HG03354 (cell line): Measurements from ENCODE around the gene BMPR1B.
A peak's percentile ranks its signal among the peaks of the same experiment; 100 is the strongest.

Source experiments
- ATAC-seq: cut with Tn5 transposase; IDR thresholded peaks from one replicate; pipeline ENCODE4 v1.9.1; 2021; ENCODE audit warnings: mild to moderate bottlenecking; ENCODE audit not compliant: unreplicated experiment, poor library complexity, severe bottlenecking

The BMPR1B gene

GRCh38 chr4:94890579-94890978 is 132.8 kb downstream of the BMPR1B start:
- no peak for ATAC-seq

DNA sequence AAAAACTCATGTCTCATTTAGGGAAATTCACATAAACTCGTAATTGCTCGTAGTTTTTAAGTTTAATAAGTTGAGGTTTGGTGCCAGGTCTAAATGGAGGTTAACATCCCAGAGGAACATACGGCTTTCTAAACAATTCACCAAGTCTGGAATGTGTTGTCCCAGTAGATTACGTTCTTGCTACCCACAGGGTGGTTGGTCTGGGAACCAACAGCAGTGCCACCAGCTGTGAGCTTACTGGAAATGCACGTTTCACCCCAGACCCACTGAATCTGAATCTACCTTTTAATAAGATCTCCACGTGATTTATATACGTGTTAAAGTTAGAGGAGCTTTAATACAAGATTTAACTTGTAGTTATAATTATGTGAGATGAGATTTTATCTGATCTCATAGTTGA is 134.3 kb downstream of the BMPR1B start:
- no peak for ATAC-seq

DNA sequence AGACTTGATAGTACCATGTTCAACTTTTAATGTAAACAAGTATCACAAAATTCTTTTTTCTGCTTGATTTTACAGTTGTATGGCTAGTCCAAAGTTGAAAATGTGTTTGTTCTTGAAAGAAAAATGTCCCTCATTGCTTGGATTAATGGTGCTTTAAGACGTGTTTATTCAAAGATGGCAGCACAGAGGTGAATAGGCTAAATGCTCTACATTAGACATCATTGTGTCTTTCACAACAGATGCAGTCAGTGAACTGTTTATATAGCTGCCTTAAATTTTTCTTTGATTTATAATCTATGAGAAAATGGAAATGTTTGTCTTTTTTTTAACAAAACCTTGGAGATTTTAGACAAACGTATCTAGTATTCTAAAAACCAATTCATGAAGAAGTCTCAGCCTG is 137.3 kb downstream of the BMPR1B start:
- no peak for ATAC-seq

DNA sequence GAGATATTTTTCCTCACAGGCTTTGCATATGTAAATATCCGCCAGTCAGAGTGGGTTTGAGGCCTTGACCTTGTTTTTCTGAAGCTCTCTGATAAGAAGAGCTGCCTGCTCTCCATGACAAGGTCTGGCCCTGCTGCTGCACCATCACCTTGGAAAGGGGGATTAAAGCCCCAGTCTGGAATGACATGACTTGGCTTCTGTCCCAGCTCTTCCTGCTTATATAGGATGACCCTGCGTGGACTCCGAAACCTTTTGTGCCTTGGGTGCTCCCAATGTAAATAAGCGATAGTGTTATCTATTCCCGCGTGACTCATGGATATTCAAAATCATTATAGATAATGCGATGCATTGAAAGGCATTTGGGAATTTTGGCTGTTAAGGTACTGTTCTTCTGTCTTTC is 139.3 kb downstream of the BMPR1B start:
- ATAC-seq: no peak

DNA sequence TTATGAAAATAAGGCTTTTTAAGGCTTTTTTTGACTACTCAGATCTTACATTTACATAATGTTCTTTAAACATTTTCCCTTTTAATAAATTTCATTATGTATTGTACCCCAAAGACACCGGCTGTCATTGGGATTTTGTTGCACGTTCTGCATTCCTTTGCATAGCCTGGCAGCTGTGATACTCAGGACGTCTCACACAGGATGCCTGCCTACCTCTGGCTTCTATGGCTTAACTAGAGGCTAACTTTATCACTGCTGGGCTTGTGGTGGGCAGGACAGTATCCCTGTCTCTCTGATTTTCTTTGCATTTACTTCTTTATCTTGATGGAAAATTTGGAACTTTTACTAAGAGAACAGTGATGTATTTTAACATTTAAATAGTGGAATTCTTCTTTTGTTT is 147.8 kb downstream of the BMPR1B start:
- ATAC-seq: no peak

- no peak for ATAC-seq
Observed at GRCh38 chr4:94909645-94910044, 151.9 kb downstream of the BMPR1B start.

DNA sequence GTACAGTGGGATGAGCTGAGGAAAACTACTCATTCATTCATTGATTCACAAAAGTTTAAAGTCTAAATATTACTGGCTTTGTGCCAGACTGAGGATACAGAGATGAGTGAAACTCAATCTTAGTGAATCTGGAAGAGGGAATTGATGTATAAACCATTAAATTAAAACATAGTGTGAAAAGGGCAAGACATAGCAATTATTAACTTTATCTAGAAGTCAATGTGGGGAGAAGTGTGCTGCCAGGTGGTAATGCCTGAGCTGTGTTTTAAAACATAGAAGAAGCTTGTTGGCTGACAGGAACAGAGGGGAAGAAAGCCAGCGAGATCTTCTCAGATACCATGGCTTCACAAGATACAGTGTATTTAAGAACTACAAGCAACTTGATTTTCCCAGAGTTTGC is 153.4 kb downstream of the BMPR1B start:
- ATAC-seq: peak; percentile 39

DNA sequence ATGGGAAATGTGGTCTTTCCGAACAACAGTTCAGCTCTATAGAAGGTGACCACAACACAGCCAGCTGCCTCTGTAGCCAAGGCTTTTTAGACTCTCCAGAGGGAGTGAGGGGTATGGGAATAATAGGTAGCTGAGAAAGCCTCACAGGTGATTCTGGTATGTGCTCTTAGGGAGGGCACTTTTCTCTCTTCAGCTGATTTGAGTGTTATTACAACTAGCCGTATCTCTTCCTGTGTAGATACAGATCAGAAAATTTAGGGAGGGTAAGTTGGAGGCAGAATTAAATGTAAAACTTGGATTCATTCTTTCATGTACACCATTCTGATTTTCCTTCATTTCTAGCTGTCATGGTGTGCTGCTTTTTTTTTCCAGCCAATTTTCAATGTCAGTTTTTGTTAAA is 154.9 kb downstream of the BMPR1B start:
- ATAC-seq: no peak

DNA sequence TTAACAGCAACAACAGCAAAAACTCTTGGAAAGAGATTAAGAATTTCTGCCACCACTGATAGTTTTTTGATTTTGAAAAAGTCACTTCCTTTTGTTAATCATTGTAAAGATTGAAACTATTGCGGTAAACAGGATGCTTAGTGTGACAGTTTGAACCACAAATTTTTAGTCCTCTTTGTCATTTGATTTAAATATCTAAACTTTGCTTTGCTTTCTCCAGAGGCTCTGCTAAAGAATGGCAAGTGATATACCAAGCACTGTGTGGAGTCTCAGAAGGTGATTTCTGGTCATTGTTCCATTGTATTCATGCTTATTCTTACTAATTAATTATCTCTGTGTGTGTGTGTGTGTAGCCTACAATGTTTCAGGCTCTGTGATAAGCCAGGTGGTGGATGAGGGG is 155.6 kb downstream of the BMPR1B start:
- peak; percentile 87 for ATAC-seq

DNA sequence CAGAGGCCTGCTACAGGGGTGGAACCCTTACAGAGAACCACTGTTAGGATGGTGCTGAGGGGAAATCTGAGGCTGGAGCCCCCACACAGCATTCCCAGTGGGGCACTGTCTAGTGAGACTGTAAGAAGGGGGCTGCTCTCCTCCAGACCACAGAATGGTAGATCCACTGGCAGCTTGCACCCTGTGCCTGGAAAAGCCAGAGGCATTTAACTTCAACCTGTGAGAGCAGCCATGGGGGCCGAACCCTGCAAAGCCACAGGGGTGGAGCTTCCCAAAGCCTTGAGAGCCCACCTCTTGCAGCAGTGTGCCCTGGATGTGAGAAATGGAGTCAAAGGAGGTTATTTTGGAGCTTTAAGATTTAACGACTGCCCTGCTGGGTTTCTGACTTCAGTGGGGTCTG is 159.4 kb downstream of the BMPR1B start:
- ATAC-seq: no peak

GRCh38 chr4:94918543-94918942 is 160.8 kb downstream of the BMPR1B start:
- no peak for ATAC-seq

DNA sequence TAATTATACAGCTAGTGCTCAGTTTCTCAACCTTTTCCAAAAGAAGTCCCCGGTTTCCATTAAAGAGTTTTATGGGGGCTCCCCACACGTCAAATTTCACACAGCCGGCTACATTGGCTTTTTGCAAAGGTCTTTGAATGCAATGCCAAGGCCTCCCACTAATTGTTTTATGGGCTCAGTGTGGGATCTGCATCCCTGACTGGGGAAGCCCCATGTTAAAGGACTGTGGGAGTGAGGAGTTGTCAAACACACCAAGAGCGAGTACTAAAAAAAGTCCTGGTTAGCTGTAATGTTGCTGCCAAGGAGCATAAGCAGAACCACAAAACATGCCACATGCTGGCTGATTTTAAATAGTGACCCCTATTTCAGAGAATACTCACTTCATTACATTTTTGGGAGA is 162.6 kb downstream of the BMPR1B start:
- ATAC-seq: no peak

GRCh38 chr4:94924566-94924965 is 166.8 kb downstream of the BMPR1B start:
- ATAC-seq: no peak

DNA sequence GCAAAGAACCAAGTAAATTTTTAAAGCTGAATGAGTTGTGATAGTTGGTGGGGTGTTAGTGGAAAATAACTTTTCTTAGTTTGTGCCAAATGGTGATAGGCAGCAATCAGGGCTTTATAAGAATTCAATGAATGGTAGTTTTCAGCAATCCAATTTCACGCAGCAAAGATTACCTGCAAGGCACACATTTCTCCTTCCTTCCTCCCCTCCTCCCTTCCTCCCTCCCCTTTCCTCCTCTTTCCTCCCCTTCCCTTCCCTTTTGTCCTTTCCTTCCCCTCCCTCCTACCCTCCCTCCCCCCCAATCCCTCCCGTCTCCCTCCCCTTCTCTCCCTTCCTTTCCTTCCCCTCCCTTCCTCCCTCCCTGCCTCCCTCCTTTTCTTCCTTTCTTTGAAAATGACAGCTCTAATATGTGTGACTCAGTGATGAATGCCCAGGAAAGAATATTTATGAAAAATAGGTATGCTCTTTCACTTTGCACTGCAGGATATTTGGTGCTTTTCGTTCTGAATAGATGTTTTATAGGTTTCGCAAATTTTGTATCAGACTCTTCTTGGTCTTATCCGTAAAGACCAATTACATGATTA is 168.1 kb downstream of the BMPR1B start:
- no peak for ATAC-seq

DNA sequence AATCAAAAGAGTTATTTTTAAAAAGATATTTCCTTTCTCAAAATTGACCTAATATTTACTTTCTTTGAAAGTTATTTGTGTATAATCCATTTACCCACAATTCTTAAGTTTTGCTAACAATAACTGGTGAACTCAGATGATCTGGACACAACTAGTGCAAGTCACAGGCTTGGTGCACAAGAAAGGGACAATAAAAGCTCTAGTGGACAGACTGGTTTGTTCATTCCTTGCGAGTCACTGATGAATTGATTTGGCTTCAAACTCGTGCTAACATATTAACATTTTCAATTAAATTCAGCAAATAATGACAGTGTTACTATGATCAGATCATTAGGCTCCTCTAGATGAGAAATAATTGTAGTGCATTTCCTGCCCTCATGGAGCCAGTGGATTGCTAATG is 169.2 kb downstream of the BMPR1B start:
- no peak for ATAC-seq

DNA sequence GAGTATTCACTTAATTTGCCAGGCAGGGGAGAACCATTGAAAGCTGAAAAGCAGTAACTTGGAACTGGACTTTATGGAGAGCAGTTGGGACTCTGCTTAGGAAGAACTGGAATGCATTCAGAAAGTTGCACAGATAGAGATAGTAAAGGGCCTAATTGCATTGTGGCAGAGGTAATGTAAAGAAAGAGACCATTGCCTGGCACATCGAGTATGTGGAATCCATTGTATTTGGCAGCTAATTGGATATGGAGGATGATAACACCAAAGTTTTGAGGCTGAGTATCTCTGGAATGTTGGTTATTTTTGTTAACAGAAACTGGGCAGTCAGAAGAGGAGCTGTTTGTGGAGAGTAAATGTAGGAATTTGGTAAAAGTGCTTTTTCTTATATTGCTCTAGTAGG is 169.9 kb downstream of the BMPR1B start:
- no peak for ATAC-seq

- no peak for ATAC-seq
Observed at GRCh38 chr4:94929696-94930095, 171.9 kb downstream of the BMPR1B start.

DNA sequence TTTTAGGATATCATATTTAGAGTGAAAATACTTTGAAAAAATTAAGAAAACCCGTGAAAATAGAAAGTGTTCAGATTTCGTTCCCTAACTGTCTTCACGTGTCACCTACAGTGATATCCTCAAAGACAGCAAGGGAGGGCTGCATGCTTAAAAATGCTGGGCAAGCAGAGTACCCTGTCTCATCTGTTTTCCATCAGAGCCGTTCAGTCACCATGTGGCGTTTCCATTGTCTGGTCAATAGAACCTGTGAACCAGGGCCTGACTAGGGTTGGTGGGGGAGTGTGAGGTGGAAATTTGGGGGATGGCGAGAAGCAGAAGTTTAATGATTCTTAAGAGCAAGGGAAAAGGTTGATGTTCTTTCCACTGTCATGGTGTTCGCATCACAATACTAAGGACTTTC is 173.9 kb downstream of the BMPR1B start:
- ATAC-seq: no peak

DNA sequence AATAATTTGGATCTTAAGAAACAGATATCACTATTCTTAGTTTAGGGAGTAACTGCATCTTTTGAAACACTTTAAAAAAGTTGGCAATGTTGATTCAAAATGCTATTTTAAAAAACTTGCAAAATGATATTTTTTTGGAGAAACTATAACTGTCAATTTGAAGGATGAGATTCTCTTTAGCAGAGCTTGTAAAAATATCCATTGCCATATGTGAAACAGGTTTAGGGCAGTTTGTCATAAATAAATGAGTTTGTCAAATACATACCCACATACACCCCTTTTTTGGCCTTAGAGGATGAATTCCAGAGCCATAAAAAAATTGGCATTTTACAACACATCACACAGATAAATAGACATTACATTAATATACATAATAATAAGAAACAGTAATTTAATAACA is 174.6 kb downstream of the BMPR1B start:
- ATAC-seq: no peak

GRCh38 chr4:94933799-94934198 is 176.0 kb downstream of the BMPR1B start:
- ATAC-seq: no peak

- ATAC-seq: no peak
Observed at GRCh38 chr4:94934201-94934600, 176.4 kb downstream of the BMPR1B start.

GRCh38 chr4:94934864-94935263 is 177.1 kb downstream of the BMPR1B start:
- no peak for ATAC-seq
